KMS-11 (cell line): ENCODE data around the gene IL31.

Experiments
- H2AFZ ChIP-seq: fragments of 200-600 bp; sonication (generic); 2 replicates; pipeline ENCODE4 v1.6.1; 2016; ENCODE audit warnings: antibody characterized with exemption, mixed run types, low read depth
- H3K27ac ChIP-seq: fragments of 200-600 bp; sonication (generic); 2 replicates; pipeline ENCODE4 v1.6.1; 2016; ENCODE audit warnings: mild to moderate bottlenecking, mixed run types
- H3K27me3 ChIP-seq: fragments of 200-600 bp; sonication (generic); 2 replicates; pipeline ENCODE4 v1.6.1; 2017; ENCODE audit warnings: mild to moderate bottlenecking, low read depth, mixed run types, moderate library complexity; ENCODE audit not compliant: insufficient read depth
- H3K36me3 ChIP-seq: fragments of 200-600 bp; sonication (generic); 2 replicates; pipeline ENCODE4 v1.6.1; 2017; ENCODE audit warnings: mild to moderate bottlenecking, mixed run types; ENCODE audit not compliant: insufficient read depth
- H3K4me1 ChIP-seq: fragments of 200-600 bp; sonication (generic); 2 replicates; pipeline ENCODE4 v1.6.1; 2016; ENCODE audit warnings: mild to moderate bottlenecking, low read depth, mixed run types; ENCODE audit not compliant: poor library complexity, severe bottlenecking
- H3K4me2 ChIP-seq: fragments of 200-600 bp; sonication (generic); 2 replicates; pipeline ENCODE4 v1.7.0; 2016; ENCODE audit warnings: mild to moderate bottlenecking, mixed run types
- H3K4me3 ChIP-seq: fragments of 200-600 bp; sonication (generic); IDR thresholded peaks from 2 replicates; pipeline ENCODE4 v1.6.1; 2017; ENCODE audit warnings: low read depth, low read length, mixed read lengths; ENCODE audit not compliant: insufficient read depth
- H3K79me2 ChIP-seq: fragments of 200-600 bp; sonication (generic); 2 replicates; pipeline ENCODE4 v1.6.1; 2016; ENCODE audit warnings: low read depth, mixed run types; ENCODE audit not compliant: insufficient read depth
- H3K9ac ChIP-seq: fragments of 200-600 bp; sonication (generic); 2 replicates; pipeline ENCODE4 v1.6.1; 2016; ENCODE audit warnings: mild to moderate bottlenecking, mixed run types
- H4K20me1 ChIP-seq: fragments of 200-600 bp; sonication (generic); 2 replicates; pipeline ENCODE4 v1.6.1; 2016; ENCODE audit warnings: mild to moderate bottlenecking, mixed run types; ENCODE audit not compliant: insufficient read depth
- CTCF ChIP-seq: fragments of 200-600 bp; sonication (generic); conservative IDR thresholded peaks from 2 replicates; pipeline ENCODE4 v1.6.1; 2017; ENCODE audit warnings: low read depth, mild to moderate bottlenecking, antibody characterized with exemption, low read length, moderate library complexity, mixed read lengths

The IL31 gene

GRCh38 chr12:122141911-122142725, 31.9 kb downstream of the IL31 start:
- Histone ChIP-seq H3K27ac (no peak overlapping the region), H3K4me3 (no peak overlapping the region), H3K36me3 (no peaks in the 10 kb centered on the region), H3K9ac (no peak overlapping the region), H3K4me1 (no peaks in the 10 kb centered on the region), H3K79me2 (no peaks in the 10 kb centered on the region), H3K4me2 (no peak overlapping the region), H2AFZ (no peak overlapping the region), H3K27me3 (no peaks in the 10 kb centered on the region), H4K20me1 (no peaks in the 10 kb centered on the region)
- TF ChIP-seq CTCF: no peak

DNA sequence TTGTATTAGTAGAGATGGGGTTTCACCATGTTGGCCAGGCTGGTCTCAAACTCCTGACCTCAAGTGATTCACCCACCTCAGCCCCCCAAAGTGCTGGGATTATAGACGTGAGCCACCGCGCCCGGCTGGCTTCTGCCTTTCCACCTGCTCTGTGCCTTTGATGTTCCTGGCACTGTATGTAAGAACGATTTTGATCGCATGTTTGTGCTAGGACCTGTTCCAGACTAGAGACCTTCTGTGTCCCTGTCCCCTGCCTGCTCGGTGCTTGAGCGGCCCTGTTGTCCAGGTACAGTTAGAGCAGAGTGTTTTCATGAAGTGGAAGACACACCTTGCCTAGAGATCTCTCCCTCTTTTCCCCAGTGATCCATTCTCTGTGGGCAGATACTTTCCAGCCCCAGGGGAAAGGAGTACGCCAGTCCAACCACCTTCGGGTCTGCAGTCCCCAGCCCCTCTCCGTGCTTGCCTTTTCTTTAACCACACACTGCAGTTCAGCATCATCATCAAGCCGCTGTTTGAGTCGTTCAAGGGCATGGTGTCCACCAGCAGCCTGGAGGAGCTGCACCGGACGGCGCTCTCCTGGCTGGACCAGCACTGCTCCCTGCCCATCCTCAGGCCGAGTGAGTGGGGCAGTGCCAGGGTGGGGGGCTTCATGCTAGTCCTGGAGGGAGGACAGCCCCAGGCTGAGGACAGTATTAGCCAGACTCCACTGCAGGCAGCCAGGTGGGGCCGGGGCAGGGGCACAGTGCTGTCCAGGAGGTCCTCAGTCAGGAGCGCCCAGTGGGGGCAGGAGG, 33.4 kb downstream of the IL31 start:
- Histone ChIP-seq H3K79me2 (no peaks in the 10 kb centered on the region), H3K36me3 (no peaks in the 10 kb centered on the region)

DNA sequence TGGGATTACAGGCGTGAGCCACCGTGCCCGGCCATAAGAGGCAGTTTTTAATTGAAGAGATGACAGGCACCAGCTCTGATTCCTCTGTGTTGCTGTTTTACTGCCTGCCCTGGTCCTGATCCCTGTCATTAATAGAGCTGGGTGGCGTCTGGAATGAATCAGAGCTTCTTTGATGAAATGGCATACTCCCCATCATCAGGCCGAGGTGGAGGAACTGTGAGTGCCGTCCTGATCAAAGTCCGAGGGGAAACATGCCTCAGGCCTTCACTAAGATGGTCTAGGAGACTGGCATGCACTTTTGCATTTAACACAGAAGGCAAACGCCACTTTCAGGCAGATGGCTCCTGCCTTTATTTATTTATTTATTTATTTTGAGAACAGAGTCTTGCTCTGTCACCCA, 34.1 kb downstream of the IL31 start:
- no peak for TF ChIP-seq CTCF
- no peaks in the 10 kb centered on the region for H3K36me3 ChIP-seq
- H3K27ac ChIP-seq: no peak overlapping the region
- no peak overlapping the region for H3K4me2 ChIP-seq
- no peak overlapping the region for H2AFZ ChIP-seq
- no peaks in the 10 kb centered on the region for H3K27me3 ChIP-seq
- H3K9ac ChIP-seq: no peak overlapping the region
- no peaks in the 10 kb centered on the region for H3K4me1 ChIP-seq
- no peaks in the 10 kb centered on the region for H4K20me1 ChIP-seq
- H3K4me3 ChIP-seq: no peak overlapping the region
- H3K79me2 ChIP-seq: no peaks in the 10 kb centered on the region

More for the DNA sequence above, 33.4 kb downstream of the IL31 start:
- Histone ChIP-seq H3K4me1 (no peaks in the 10 kb centered on the region), H4K20me1 (no peaks in the 10 kb centered on the region), H3K27ac (no peak overlapping the region), H3K4me2 (no peak overlapping the region), H3K9ac (no peak overlapping the region), H2AFZ (no peak overlapping the region), H3K4me3 (no peak overlapping the region), H3K27me3 (no peaks in the 10 kb centered on the region)
- no peak for TF ChIP-seq CTCF

- Histone ChIP-seq H3K79me2 (no peaks in the 10 kb centered on the region), H3K4me2 (no peak overlapping the region), H3K27me3 (no peaks in the 10 kb centered on the region), H3K36me3 (no peaks in the 10 kb centered on the region), H2AFZ (no peak overlapping the region), H3K4me3 (no peak overlapping the region), H3K4me1 (no peaks in the 10 kb centered on the region), H3K9ac (no peak overlapping the region), H4K20me1 (no peaks in the 10 kb centered on the region), H3K27ac (no peak overlapping the region)
- TF ChIP-seq CTCF: no peak
These were observed 34.8 kb downstream of the IL31 start for GRCh38 chr12:122139266-122139665.
